HepG2 (cell line): ENCODE measurements around the gene TACC2.

Experiments used
- CTCF ChIP-seq: sonication (generic); formaldehyde crosslinking; IDR thresholded peaks from 2 replicates; pipeline ENCODE4 v1.5.0; 2020; ENCODE audit warnings: mild to moderate bottlenecking, missing genetic modification reagents, moderate library complexity
- EZH2 ChIP-seq: conservative IDR thresholded peaks from 2 replicates; pipeline ENCODE4 v1.6.1; 2012; ENCODE audit warnings: mild to moderate bottlenecking, low read depth, low read length, moderate library complexity
- MYNN ChIP-seq: sonication (generic); formaldehyde crosslinking; IDR thresholded peaks from 2 replicates; pipeline ENCODE4 v1.4.0; 2020; ENCODE audit warnings: mild to moderate bottlenecking, low read depth, missing genetic modification reagents
- NFRKB ChIP-seq: fragments of 450-650 bp; IDR thresholded peaks from 2 replicates; pipeline ENCODE4 v1.6.1; 2017
- PRDM15 ChIP-seq: sonication (generic); formaldehyde crosslinking; IDR thresholded peaks from 2 replicates; pipeline ENCODE4 v1.4.0; 2020; ENCODE audit warnings: missing genetic modification reagents
- RAD51 ChIP-seq: fragments of 450-650 bp; IDR thresholded peaks from 2 replicates; pipeline ENCODE4 v1.6.1; 2016; ENCODE audit warnings: borderline replicate concordance
- SP2 ChIP-seq: sonication (generic); formaldehyde crosslinking; IDR thresholded peaks from 2 replicates; pipeline ENCODE4 v1.5.1; 2020; ENCODE audit warnings: mild to moderate bottlenecking, missing genetic modification reagents
- TFDP2 ChIP-seq: sonication (generic); formaldehyde crosslinking; IDR thresholded peaks from 2 replicates; pipeline ENCODE4 v1.4.0; 2020; ENCODE audit warnings: missing genetic modification reagents
- ZBTB20 ChIP-seq: sonication (generic); formaldehyde crosslinking; IDR thresholded peaks from 2 replicates; pipeline ENCODE4 v1.8.1; 2023; ENCODE audit warnings: missing genetic modification reagents, low read depth, mild to moderate bottlenecking, borderline replicate concordance
- ZFP90 ChIP-seq: sonication (generic); formaldehyde crosslinking; IDR thresholded peaks from 2 replicates; pipeline ENCODE4 v1.8.0; 2022; ENCODE audit warnings: missing genetic modification reagents, mild to moderate bottlenecking, inconsistent platforms, borderline replicate concordance
- ZKSCAN8 ChIP-seq: IDR thresholded peaks from 2 replicates; pipeline ENCODE4 v1.6.1; 2016; ENCODE audit warnings: borderline replicate concordance, missing genetic modification reagents, missing compliant biosample characterization
- ZNF782 ChIP-seq: sonication (generic); formaldehyde crosslinking; IDR thresholded peaks from 2 replicates; pipeline ENCODE4 v1.4.0; 2020; ENCODE audit warnings: missing genetic modification reagents, mild to moderate bottlenecking, borderline replicate concordance
- TF ChIP-seq, protein P1 (sequence below): sonication (generic); formaldehyde crosslinking; IDR thresholded peaks from 2 replicates; pipeline ENCODE4 v1.4.0; 2020; ENCODE audit warnings: missing genetic modification reagents
- TF ChIP-seq, protein P2 (sequence below): sonication (generic); formaldehyde crosslinking; IDR thresholded peaks from 2 replicates; pipeline ENCODE4 v1.8.1; 2023; ENCODE audit warnings: mild to moderate bottlenecking, inconsistent platforms, moderate library complexity, missing genetic modification reagents, borderline replicate concordance

GRCh38 chr10:122248356-122249302, 259.7 kb downstream of the TACC2 start:
- no peak for TF ChIP-seq ZFP90
- TF ChIP-seq CTCF (CRISPR knock-in tag) = no peak
- no peak for TF ChIP-seq EZH2
- no peak for TF ChIP-seq ZNF782 (CRISPR knock-in tag)
- TF ChIP-seq PRDM15 (CRISPR knock-in tag) = no peak
- TF ChIP-seq, protein P1, sequence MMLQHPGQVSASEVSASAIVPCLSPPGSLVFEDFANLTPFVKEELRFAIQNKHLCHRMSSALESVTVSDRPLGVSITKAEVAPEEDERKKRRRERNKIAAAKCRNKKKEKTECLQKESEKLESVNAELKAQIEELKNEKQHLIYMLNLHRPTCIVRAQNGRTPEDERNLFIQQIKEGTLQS (CRISPR knock-in tag) = no peak
- TF ChIP-seq ZKSCAN8 (CRISPR knock-in tag) = no peak
- no peak for TF ChIP-seq RAD51
- TF ChIP-seq, protein P2, sequence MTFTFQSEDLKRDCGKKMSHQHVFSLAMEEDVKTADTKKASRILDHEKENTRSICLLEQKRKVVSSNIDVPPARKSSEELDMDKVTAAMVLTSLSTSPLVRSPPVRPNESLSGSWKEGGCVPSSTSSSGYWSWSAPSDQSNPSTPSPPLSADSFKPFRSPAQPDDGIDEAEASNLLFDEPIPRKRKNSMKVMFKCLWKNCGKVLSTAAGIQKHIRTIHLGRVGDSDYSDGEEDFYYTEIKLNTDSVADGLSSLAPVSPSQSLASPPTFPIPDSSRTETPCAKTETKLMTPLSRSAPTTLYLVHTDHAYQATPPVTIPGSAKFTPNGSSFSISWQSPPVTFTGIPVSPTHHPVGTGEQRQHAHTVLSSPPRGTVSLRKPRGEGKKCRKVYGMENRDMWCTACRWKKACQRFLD (CRISPR knock-in tag) = no peak
- TF ChIP-seq TFDP2 (CRISPR knock-in tag) = no peak
- no peak for TF ChIP-seq NFRKB
- no peak for TF ChIP-seq ZBTB20 (CRISPR knock-in tag)
- no peak for TF ChIP-seq MYNN
- TF ChIP-seq SP2 (CRISPR knock-in tag) = no peak
